ENCODE data around the gene HFE. TPM values are rescaled to one million over a fixed set of nuclear protein-coding genes. Genes with fewer than 3 reads are reported as not detected.

HFE gene
- 10 to 100 TPM in 2 of 4 donors, 1 to 10 TPM in 2; 5.9 to 11.0 (median 9.0) TPM for total RNA-seq

- Histone ChIP-seq H3K4me3 (peak within 1 kb of the TSS; percentile 58 to 77 (median 68)), H3K4me1 (peaks cover 0 to 24% (median 14%) of the 10 kb centered on the region in 4 donors), H3K36me3 (no peaks in the 10 kb centered on the region), H3K9me3 (no peaks in the 10 kb centered on the region), H3K27me3 (no peaks in the 10 kb centered on the region), H3K27ac (peak within 1 kb of the TSS; percentile 82 to 94 (median 89))
- 0 to 1% methylated on average over 31 to 41 of the region's 41 CpGs for WGBS, 2 donors
- peak in 1 of 2 donors; percentile 39 for DNase-seq (ENCODE audit: low spot score in 2 of 2)
- TF ChIP-seq POLR2A (IDR thresholded peaks at IDR 0.05) (no peak), CTCF (IDR thresholded peaks at IDR 0.05) (peak in 2 of 5 experiments; percentile 24 to 29), EP300 (IDR thresholded peaks at IDR 0.05) (peak in 1 of 2 donors; percentile 46)
Measured at GRCh38 chr6:26087284-26088115, at the start of gene HFE. HFE (plus strand) TSS chr6:26087429; CDS start chr6:26087441, 12 bp downstream.

GRCh38 chr6:26041946-26042345 lies 45.3 kb upstream of the HFE start:
- DNase-seq (ENCODE audit: low spot score in 2 of 2): no peak
- H3K27ac ChIP-seq: no peak overlapping the region
- no peaks in the 10 kb centered on the region for H3K27me3 ChIP-seq
- H3K4me1 ChIP-seq: peaks cover 0 to 11% (median 2%) of the 10 kb centered on the region in 4 donors
- no peak overlapping the region for H3K4me3 ChIP-seq
- WGBS, 2 donors: 72 to 76% methylated on average over 1 of the region's 1 CpG
- H3K36me3 ChIP-seq: no peaks in the 10 kb centered on the region
- no peaks in the 10 kb centered on the region for H3K9me3 ChIP-seq
- TF ChIP-seq POLR2A (IDR thresholded peaks at IDR 0.05): no peak
- TF ChIP-seq EP300 (IDR thresholded peaks at IDR 0.05): no peak
- TF ChIP-seq CTCF (IDR thresholded peaks at IDR 0.05): no peak

GRCh38 chr6:26043384-26044139 lies 43.7 kb upstream of the HFE start:
- Histone ChIP-seq H3K4me3 (peak overlapping the region; percentile 39 to 59 (median 50)), H3K27ac (peak overlapping the region; percentile 74 to 95 (median 92)), H3K4me1 (peaks cover 0 to 11% (median 2%) of the 10 kb centered on the region in 4 donors), H3K27me3 (no peaks in the 10 kb centered on the region), H3K36me3 (no peaks in the 10 kb centered on the region), H3K9me3 (no peaks in the 10 kb centered on the region)
- TF ChIP-seq EP300 (IDR thresholded peaks at IDR 0.05) (peak in 1 of 2 donors; percentile 99), POLR2A (IDR thresholded peaks at IDR 0.05) (peak; percentile 96 to 98), CTCF (IDR thresholded peaks at IDR 0.05) (peak in 1 of 5 experiments; percentile 35)
- DNase-seq (ENCODE audit: low spot score in 2 of 2): peak; percentile 57 to 90
- 1 to 3% methylated on average over 31 to 32 of the region's 32 CpGs for WGBS, 2 donors

- Histone ChIP-seq H3K27ac (peak overlapping the region; percentile 74 to 95 (median 92)), H3K27me3 (no peaks in the 10 kb centered on the region), H3K4me3 (peak overlapping the region; percentile 39 to 59 (median 50)), H3K9me3 (no peaks in the 10 kb centered on the region), H3K36me3 (no peaks in the 10 kb centered on the region), H3K4me1 (peaks cover 0 to 11% (median 2%) of the 10 kb centered on the region in 4 donors)
- TF ChIP-seq POLR2A (IDR thresholded peaks at IDR 0.05): no peak
- TF ChIP-seq EP300 (IDR thresholded peaks at IDR 0.05): no peak
- TF ChIP-seq CTCF (IDR thresholded peaks at IDR 0.05): peak in 2 of 5 experiments; percentile 5 to 20
- DNase-seq (ENCODE audit: low spot score in 2 of 2): no peak
- 2 to 5% methylated on average over 31 to 40 of the region's 40 CpGs for WGBS, 2 donors
Measured at GRCh38 chr6:26044140-26045064, 42.8 kb upstream of the HFE start.
